IPS-NIHi11 (cell line): ENCODE results near the gene ORM2.
A peak's percentile ranks its signal among the peaks of the same experiment; 100 is the strongest.
"Not testable (repeated sequence)": the region's sequence is repeated elsewhere in the genome, so short reads cannot be mapped to it uniquely, and the experiment has no call there.

ENCODE experiments used
- DNase-seq: peaks from one replicate; pipeline ENCODE4 v3.0.0; 2012; ENCODE audit warnings: mixed read lengths, low spot score

Gene ORM2

GRCh38 chr9:114329625-114330022, at the start of gene ORM2:
TSS of gene ORM2 (plus strand) at chr9:114329869. CDS start at chr9:114329905, 36 bp downstream.
- not testable (repeated sequence) for DNase-seq

- no peak for DNase-seq
These were observed 48.8 kb upstream of the ORM2 start for GRCh38 chr9:114280636-114281472.

GRCh38 chr9:114281473-114282103, 48.1 kb upstream of the ORM2 start:
- DNase-seq: no peak

GRCh38 chr9:114282104-114282485, 47.6 kb upstream of the ORM2 start:
- DNase-seq: no peak

- no peak for DNase-seq
These were observed 47.2 kb upstream of the ORM2 start for GRCh38 chr9:114282507-114282906.

- DNase-seq: no peak
These were observed 46.7 kb upstream of the ORM2 start for GRCh38 chr9:114282926-114283325.

- DNase-seq: no peak
These were observed 46.0 kb upstream of the ORM2 start for GRCh38 chr9:114283551-114284111.

- DNase-seq: no peak
These were observed 45.2 kb upstream of the ORM2 start for GRCh38 chr9:114284316-114285060.

- no peak for DNase-seq
These were observed 44.4 kb upstream of the ORM2 start for GRCh38 chr9:114285166-114285867.

- no peak for DNase-seq
These were observed 43.5 kb upstream of the ORM2 start for GRCh38 chr9:114286146-114286679.

GRCh38 chr9:114287001-114287762, 42.5 kb upstream of the ORM2 start:
- no peak for DNase-seq

GRCh38 chr9:114287763-114288192, 41.9 kb upstream of the ORM2 start:
- DNase-seq: no peak

- DNase-seq: peak; percentile 48
These were observed 41.2 kb upstream of the ORM2 start for GRCh38 chr9:114288193-114289091.

GRCh38 chr9:114289106-114289505, 40.6 kb upstream of the ORM2 start:
- DNase-seq: no peak

- DNase-seq: no peak
These were observed 39.8 kb upstream of the ORM2 start for GRCh38 chr9:114289571-114290481.

- no peak for DNase-seq
These were observed 39.1 kb upstream of the ORM2 start for GRCh38 chr9:114290561-114290986.

GRCh38 chr9:114291064-114291474, 38.6 kb upstream of the ORM2 start:
- DNase-seq: peak; percentile 82

GRCh38 chr9:114291886-114292590, 37.6 kb upstream of the ORM2 start:
- no peak for DNase-seq
